Liver (tissue), 2 donors: ENCODE results near the gene CCDC138.

Experiments used
- CTCF ChIP-seq: fragments of 150-350 bp; IDR thresholded peaks from 2 replicates; pipeline ENCODE4 v1.5.1; 2017; ENCODE audit warnings: improper control_type of control experiment, low read depth, low read length; ENCODE audit not compliant: missing input control
- FOXA1 ChIP-seq: IDR thresholded peaks from 2 replicates; pipeline ENCODE4 v1.6.1; 2016; ENCODE audit warnings: antibody characterized with exemption
- donor health status: healthy.

DNA sequence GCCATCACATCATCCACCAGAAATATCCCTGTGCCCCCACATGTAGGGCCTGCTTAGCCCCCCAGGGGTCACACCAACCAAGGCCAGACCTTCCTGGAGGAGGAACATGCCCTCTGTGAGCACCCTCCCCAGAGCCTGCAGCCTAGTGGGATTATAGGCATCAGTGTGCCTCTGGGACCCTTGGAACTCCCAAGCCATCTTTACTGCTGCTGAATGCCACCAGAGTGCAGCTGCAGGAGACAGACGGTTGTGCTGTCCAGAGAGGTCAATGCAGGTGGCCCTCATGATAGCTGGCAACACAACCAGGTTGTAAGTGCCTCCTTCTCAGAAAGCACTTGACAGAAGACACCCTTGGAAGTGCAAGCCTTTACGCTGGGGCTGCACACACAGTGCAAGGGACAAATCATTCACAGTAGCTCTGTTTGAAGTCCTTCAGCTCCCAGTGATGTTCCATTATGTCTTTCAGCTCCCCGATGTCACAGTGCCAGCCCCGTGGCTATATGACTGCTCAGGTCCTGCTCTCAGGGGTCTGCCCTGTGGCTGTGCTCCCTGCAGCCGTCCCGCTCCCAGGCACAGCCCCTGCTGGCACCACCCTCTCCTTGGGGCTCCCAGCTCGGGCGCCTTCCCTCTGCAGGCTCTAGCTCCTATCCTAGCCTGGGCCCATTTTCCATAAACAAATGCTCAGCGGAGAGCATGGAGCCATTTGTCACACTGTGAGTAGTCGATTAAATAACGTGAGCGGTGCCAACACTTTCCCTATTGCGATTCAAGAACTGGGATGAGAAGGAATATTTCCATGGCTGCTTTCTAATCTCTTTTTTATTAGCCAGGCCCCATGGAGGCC lies 137.4 kb downstream of the CCDC138 start:
- TF ChIP-seq CTCF (no peak), FOXA1 (no peak)
